ENCODE measurements around the gene TSPAN31.
"Not testable (repeated sequence)": the region's sequence is repeated elsewhere in the genome, so short reads cannot be mapped to it uniquely, and the experiment has no call there.

The TSPAN31 gene

GRCh38 chr12:57712701-57713100, 32.1 kb upstream of the TSPAN31 start:
- DNase-seq (ENCODE audit: low spot score) = no peak
- Histone ChIP-seq H3K4me3 (no peak overlapping the region), H3K27ac (no peak overlapping the region)
- TF ChIP-seq CTCF (IDR thresholded peaks at IDR 0.05) = no peak

GRCh38 chr12:57713209-57713608, 31.6 kb upstream of the TSPAN31 start:
- DNase-seq (ENCODE audit: low spot score) = no peak
- no peak for TF ChIP-seq CTCF (IDR thresholded peaks at IDR 0.05)
- Histone ChIP-seq H3K27ac (no peak overlapping the region), H3K4me3 (no peak overlapping the region)

- H3K4me3 ChIP-seq; DNase-seq (ENCODE audit: low spot score); H3K27ac ChIP-seq: not testable (repeated sequence)
Observed at GRCh38 chr12:57715036-57715748, 29.6 kb upstream of the TSPAN31 start.

GRCh38 chr12:57715786-57716185, 29.1 kb upstream of the TSPAN31 start:
- DNase-seq (ENCODE audit: low spot score) = no peak
- H3K4me3 ChIP-seq = no peak overlapping the region
- H3K27ac ChIP-seq = no peak overlapping the region
- TF ChIP-seq CTCF (IDR thresholded peaks at IDR 0.05) = no peak

- no peak overlapping the region for H3K4me3 ChIP-seq
- no peak overlapping the region for H3K27ac ChIP-seq
- no peak for TF ChIP-seq CTCF (IDR thresholded peaks at IDR 0.05)
- DNase-seq (ENCODE audit: low spot score) = no peak
Observed at GRCh38 chr12:57716305-57716704, 28.5 kb upstream of the TSPAN31 start.

GRCh38 chr12:57717131-57717530, 27.7 kb upstream of the TSPAN31 start:
- no peak for DNase-seq (ENCODE audit: low spot score)
- no peak overlapping the region for H3K4me3 ChIP-seq
- TF ChIP-seq CTCF (IDR thresholded peaks at IDR 0.05) = no peak
- H3K27ac ChIP-seq = no peak overlapping the region

- no peak for TF ChIP-seq CTCF (IDR thresholded peaks at IDR 0.05)
- Histone ChIP-seq H3K27ac (no peak overlapping the region), H3K4me3 (no peak overlapping the region)
- no peak for DNase-seq (ENCODE audit: low spot score)
Observed at GRCh38 chr12:57717846-57718640, 26.8 kb upstream of the TSPAN31 start.

Data from coronary artery (tissue), 2 donors.